ENCODE data around the gene ST7. TPM values are rescaled to one million over a fixed set of nuclear protein-coding genes. Genes with fewer than 3 reads are reported as not detected.
"Not testable (repeated sequence)": the region's sequence is repeated elsewhere in the genome, so short reads cannot be mapped to it uniquely, and the experiment has no call there.

ST7 gene
- total RNA-seq, 1 donor from 2014 or later, result 6.2 TPM

DNA sequence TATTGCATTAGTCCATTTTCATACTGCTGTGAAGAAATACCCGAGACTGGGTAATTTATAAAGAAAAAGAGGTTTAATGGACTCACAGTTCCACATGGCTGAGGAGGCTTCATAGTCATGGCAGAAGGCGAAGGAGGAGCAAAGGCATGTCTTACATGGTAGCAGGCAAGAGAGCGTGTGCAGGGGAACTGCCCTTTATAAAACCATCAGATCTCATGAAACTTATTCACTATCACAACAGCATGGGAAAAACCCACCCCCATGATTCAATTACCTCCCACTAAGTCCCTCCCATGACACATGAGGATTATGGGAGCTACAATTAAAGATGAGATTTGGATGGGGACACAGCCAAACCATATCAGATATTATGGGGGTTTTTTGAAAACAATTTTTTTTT lies 21.7 kb downstream of the ST7 start:
- intact Hi-C loops (cut with micrococcal nuclease), result not testable (repeated sequence)

DNA sequence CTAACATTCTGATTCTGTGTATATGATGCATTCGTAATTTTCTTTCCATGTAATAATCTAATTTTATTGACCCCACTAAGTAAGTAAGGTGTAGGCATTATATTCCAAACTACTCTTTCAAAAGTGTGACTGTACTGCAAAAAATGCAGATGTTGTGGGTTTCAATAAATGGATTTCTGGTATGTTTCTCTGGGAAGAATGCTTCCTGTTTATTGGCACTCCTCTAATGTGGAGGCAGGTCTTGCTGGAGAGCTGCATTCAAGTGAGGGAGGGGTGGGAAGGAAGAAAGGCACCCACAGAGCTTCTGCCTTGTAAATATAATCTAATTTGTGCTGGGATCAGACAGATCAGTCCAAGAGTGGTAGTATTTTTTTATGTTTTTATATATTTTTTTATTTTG lies 23.9 kb downstream of the ST7 start:
- intact Hi-C loops (cut with micrococcal nuclease), result no loop called here

DNA sequence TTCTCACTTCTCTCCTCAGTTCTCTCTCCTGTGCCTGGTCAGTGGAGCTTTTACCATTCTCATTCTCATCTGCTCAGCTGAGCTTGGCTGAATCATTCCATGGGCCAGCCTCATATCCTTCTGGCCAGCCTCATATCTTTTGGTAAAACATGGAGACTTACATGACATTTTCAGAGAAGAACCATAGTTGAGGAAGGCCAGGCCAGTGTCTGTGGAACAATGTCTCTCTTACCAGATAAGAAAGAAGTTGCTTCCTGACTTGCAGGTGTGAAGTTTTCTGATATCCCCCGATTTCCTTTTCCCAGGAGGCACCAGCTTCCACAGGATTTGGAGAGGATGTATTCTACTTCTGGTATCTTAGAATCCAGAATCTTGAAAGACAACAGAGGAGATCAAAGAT lies 24.7 kb downstream of the ST7 start:
- intact Hi-C loops (cut with micrococcal nuclease), result no loop called here

DNA sequence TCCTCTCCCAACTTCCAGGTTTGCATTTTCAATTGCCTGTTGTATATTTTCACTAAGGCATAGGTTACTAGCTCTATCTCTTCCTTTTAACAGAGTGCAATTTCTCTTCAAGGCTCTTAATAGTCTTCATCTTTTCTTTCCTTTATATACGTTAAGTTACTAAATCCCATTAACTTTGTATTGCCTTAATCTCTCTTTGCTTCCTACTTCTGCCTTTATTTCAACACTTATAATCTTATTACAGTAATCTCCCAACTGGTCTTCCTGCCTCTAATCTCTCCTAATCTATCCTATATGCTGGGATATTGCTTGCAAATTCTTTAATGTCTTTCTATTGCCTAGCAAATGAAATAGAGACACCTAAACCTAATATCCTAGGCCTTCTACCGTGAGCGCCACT lies 26.1 kb downstream of the ST7 start:
- intact Hi-C loops (cut with micrococcal nuclease), result no loop called here

DNA sequence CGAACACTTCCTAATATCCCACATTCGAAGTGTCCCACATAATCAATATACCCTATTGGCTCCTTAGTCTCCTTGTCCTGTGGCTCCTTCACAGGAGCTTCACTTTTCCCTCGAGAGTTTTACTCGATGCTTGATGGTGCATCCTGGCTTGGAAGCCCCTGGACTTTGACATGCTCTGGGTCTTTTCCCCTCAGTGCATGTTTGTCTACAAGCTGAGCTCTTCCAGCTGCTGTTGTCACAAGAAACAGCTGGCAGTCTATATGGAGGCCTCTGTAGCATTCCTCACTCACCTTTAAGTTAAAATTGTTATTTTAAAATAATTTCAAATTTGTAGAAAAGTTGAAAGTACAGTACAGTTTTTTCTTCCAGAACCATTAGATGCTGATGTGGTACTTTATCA lies 27.1 kb downstream of the ST7 start:
- intact Hi-C loops (cut with micrococcal nuclease), result no loop called here

DNA sequence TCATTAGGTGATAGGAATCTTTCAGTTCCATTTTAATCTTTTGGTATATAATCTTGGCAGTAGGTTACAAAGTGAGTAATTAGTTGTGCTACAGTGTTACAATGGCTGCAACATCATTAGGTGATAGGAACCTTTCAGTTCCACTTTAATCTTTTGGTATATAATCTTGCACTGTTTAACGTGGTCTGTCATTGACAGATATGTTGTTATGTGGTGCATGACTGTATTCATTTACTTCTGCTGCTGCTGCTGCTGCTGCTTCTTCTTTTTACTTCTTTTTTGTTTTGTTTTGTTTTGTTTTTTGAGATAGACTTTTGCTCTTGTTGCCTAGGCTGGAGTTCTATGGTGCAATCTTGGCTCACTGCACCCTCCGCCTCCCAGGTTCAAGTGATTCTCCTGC lies 28.6 kb downstream of the ST7 start:
- intact Hi-C loops (cut with micrococcal nuclease), result no loop called here

DNA sequence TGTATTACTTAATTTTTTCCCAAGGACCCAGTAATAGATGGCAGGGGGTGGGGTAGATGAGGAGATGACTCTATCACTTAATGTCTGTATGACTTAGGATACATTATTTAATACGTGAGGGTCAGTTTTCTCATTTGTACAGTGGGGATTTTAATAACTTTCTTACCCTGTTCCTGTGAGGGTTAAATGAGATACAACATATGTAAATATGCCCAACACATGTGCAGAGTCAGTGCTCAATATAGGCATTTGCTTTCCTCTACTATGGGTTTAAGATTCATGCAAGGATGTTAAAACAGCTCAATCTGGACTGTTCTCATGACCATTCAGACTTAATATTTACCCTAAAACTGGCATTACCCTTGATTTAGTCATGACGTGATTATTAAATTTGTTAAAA lies 31.2 kb downstream of the ST7 start:
- intact Hi-C loops (cut with micrococcal nuclease), result loop anchor here (2.0 kb wide), 2 partner anchors 32 to 54 kb away; partner anchors contain the start of gene ST7

DNA sequence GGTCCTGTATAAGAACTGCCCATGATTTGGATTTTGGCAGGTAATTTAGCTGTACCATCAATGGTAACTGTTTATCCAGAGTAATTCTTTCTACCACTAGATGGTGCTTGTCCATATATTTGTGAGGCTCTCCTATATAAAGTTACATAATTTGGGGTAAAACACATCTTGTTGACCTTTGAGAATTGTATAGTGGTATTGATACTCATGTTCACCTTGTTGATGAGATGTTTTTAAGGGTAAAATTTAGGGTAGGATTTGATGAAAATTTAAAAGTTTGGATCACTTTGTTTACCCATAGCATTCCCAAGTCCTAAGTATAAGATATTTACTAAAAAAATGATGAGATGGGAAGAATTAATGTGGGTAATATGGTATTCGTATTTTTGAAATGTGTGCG lies 31.6 kb downstream of the ST7 start:
- intact Hi-C loops (cut with micrococcal nuclease), result loop anchor here (1.0 to 2.0 kb wide), 4 partner anchors 32 to 142 kb away; partner anchors contain the start of gene ST7

DNA sequence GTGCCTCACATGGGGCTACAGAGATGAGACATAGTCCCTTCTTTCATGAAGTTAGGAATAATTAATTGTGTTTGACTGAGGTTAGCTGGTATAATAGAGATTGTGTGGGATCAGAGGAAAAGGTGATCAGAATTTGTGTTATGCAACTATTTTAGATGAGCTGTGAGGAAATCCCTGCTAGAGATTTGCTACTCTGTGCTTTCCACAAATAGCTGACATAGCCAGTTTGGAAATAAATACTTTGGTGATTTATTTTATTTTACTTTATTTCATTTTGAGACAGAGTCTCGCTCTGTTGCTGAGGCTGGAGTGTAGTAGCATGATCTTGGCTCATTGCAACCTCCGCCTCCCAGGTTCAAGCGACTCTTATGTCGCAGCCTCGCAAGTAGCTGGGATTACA lies 32.3 kb downstream of the ST7 start:
- intact Hi-C loops (cut with micrococcal nuclease), result loop anchor here (1.0 to 2.0 kb wide), 4 partner anchors 33 to 142 kb away; partner anchors contain the start of gene ST7

DNA sequence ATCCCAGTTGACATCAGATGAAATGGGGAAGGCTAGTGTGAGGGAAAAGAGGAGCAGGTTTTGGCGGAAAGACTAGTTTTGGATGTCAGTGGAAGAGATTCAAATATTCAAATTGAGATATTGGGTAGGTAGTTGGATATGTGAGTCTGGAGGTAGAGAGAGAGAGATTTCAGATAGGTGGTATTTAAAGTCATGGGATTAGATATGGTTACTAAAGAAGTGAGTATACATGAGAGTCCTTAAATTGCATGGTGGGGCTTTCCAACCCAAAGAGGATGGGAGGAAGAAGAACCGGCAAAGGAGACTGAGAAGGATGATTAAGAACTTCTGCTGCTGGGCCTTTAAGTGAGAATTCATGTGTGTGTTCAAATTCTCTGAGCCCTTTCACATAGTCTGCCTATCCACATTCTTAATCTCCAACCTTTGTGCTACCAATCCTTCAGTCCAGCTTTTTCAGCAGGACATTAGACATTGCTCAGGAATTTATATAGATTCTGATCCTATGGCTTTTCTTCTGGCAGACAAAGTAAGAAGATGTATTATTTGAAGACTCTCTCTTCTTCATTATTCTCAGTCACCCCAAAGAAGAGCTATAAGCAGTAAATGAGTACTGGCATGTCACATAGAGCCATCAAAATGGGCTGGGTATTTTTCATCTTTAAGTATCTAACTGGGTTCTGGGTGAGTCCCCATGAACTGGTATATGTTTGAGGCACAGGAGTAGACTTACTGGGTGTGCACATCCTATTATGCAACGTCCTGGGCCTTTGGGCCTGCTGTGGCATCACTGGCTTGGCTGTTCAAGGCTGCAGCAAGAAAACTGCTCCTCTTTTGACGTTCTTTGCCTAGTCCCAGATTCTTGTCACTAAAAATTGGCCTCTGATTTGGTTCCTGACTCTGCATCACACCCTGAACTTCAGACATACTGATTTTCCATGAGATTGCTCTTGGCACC lies 33.6 kb downstream of the ST7 start:
- intact Hi-C loops (cut with micrococcal nuclease), result no loop called here

DNA sequence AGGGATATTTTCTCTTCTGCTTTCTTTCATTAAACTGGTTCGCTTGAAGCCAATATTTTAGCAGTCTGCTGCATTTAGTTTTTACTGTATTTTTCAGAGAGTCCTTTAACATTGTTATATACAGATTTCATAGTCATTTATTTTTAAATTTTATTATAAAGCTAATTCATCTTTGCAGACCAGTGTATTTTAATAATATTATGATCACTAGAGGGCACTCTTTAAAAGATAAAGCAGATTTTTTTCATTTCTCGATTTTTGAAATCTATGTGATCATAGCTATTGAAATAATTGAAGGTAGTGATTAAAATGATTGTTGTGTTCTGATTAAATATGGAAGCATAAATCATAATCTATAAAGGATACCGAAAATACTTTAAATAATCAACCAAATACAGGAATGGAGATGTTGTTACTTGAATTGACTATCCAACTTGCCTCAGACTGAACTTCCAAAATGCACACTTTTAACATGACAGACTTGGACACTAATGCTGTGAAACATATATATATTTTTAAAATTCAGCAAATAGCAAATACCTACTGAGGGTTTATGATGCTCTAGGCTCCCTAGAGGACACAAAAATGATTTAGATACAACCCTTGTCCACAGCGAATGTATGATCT lies 35.2 kb downstream of the ST7 start:
- intact Hi-C loops (cut with micrococcal nuclease), result loop anchor here (1.0 kb wide), 1 partner anchor 24 kb away; no protein-coding TSS in a partner anchor

DNA sequence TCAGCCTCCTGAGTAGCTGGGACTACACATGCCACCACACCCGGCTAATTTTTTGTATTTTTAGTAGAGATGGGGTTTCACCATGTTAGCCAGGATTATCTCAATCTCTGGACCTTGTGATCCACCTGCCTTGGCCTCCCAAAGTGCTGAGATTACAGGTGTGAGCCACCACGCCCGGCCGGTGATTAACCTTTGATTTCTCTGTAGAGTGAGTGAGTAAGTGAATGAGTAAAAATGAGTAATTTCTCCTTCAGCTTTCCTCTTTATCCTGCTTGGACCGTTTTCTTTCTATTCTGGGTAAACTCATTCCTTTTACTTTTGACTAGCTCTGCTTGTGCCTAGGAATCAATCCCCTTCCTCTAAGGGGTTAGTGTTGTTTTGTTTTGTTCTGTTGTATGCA lies 36.8 kb downstream of the ST7 start:
- intact Hi-C loops (cut with micrococcal nuclease), result no loop called here

DNA sequence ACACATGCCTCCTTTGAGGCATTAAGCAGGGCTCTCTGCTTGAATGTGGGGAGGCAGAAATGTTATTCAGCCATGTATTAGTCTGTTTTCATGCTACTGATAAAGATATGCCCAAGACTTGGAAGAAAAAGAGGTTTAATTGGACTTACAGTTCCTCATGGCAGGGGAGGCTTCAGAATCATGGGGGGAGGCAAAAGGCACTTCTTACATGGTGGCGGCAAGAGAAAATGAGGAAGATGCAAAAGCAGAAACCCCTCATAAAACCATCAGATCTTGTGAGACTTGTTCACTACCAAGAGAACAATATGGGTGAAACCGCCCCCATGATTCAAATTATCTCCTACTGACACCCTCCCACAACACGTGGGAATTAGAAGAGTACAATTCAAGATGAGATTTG lies 37.9 kb downstream of the ST7 start:
- intact Hi-C loops (cut with micrococcal nuclease), result no loop called here

DNA sequence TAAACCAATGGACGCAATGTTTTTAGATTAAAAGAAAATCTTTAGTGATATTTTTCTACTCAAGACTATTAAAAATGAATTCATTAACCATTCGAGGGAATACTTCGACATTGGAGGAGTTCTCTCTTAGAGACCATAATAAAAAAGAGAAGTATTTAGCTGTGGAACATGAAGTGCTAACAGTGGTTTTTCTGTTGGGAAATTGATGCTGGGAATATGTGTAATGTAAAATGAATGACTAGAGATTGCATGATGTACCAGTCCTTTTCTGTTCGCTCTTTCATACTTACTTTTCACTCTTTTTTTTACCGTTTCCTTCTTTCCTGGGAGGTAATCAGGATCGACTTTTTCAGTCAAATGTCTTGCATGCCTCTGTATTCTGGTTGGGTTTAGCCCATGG lies 41.3 kb downstream of the ST7 start:
- intact Hi-C loops (cut with micrococcal nuclease), result no loop called here

DNA sequence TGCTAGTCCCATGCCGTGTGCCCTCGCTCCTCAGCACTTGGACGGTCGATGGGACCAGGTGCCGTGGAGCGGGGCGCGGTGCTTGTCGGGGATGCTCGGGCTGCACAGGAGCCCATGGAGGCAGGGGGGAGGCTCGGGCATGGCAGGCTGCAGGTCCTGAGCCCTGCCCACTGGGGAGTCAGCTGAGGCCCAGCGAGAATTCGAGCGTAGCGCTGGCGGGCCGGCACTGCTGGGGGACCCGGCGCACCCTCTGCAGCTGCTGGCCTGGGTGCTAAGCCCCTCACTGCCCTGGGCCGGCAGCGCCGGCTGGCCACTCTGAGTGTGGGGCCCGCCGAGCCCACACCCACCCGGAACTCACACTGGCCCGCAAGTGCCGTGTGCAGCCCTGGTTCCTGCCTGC lies 44.7 kb downstream of the ST7 start:
- intact Hi-C loops (cut with micrococcal nuclease), result no loop called here

DNA sequence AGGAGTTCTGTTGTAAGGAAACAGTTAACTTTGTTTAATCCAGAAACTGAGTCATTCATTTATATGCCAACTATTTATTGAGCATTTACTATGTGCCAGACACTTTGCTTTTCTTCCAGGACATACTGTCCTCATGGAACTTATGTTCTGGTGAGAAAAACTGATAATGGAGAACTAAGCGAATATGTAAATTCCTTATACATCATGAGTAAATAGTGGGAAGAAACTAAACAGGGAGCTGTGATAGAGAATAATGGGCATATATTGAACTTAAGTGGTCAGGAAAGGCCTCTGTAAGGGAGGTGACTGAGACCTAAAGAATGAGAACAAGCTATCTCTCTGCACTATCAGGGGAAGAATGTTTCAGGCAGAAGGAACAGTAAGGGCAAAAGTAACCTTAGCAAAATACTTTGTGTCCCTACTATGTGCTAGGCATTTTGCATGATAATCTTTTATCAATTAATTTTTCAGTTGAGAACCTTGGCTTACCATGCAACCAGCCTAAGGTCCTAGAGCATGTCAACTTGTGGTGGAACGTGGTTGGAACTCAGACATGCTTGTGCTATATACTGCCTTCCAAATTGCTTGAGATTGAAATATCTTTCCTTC lies 45.4 kb downstream of the ST7 start:
- intact Hi-C loops (cut with micrococcal nuclease), result no loop called here

DNA sequence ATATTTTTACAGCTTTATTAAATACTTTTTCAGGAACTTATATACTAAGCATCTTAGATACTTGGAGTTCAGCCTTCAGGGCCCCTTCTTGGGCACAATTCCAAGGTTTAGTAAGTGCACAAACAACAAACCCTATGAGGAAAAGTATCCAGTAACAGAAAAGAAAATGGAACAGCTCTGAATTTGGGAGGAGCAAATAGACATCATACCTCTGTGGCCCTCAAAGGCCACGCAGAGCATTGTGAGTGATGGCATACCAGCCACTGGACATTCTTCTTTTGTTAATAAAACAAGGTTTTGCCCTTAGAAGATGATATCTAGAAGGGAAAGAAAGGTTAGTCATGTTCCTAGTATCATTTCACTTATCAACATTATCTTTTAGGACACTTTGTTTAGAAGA lies 46.0 kb downstream of the ST7 start:
- intact Hi-C loops (cut with micrococcal nuclease), result no loop called here

DNA sequence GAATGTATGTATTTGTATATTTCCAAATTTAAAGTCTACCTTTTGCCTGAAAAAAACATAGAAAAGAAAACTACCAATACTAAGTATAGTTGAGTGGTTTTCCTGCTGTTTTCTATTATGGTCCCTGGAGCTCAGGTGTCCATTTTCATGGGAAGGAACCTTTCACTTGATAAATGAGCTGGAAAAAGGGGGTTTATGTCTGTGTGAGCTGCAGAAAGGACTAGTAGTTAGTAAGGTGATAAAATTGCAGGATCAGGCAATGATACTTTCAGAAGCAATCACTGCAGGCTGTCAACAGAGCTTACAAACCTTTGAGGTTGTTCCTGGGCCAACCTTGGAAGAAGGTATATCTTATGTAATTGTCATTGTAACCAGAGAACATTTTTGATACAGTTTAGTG lies 48.0 kb downstream of the ST7 start:
- intact Hi-C loops (cut with micrococcal nuclease), result no loop called here

DNA sequence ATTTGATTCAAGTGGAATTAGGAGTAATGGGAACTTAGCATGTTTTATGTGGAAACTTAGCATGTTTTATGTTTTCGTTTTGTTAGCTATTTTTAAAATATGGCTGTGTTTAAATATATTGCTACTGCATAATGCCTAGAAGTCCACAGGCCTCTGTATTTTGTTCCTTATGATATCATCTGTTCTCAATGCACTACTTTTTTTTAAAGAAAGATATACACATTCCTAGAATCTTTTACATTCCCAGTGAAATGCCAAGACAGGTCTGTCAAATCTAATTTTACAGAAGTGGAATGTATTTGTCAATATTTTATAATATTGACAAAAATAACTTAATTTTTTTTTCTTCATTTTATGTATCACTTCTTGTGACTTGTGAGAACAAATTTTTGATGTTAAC lies 51.6 kb downstream of the ST7 start:
- intact Hi-C loops (cut with micrococcal nuclease), result no loop called here

DNA sequence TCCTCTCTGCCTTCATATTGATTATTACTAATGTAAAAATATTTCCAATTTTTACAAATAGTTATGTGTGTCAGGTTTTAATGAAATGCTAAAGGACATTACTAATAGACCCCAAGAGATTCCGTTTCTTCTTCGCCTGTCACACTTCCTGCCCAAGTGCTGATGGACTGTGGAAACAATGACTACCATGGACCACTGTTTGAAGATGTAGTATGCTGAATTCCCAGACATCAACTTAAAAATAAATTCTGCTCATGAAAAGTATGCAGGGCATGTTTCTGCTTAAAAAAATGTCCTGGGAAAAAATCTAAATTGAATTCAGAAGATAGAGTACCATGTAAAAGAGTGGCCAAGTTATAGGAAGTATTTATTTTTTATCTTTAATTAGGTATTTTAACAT lies 52.1 kb downstream of the ST7 start:
- intact Hi-C loops (cut with micrococcal nuclease), result no loop called here

DNA sequence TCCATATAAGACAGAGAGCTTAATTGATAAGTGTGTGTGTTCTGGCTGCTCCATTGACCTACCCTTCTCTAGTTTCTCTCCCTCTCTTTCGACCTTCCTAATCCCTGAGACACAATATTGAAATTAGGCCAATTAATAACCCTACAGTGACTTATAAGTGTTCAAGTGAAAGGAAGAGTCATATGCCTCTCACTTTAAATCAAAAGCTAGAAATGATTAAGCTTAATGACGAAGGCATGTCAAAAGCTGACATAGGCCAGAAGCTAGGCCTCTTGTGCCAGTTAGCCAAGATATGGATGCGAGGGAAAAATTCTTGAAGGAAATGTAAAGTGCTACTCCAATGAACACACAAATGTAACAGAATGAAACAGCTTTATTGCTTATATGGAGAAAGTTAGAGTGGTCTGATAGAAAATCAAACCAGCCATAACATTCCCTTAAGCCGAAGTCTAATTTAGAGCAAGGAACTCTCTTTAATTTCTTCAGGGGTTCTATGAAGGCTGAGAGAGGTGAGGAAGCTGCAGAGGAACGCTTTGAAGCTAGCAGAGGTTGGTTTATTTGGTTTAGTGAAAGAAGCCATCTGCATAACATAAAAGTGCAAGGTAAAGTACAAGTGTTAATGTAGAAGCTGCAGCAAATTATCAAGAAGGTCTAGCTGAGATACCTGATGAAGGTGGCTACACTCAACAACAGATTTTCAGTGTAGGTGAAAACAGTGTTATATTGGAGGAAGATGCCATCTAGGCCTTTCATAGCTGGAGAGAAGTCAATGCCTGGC lies 53.8 kb downstream of the ST7 start:
- intact Hi-C loops (cut with micrococcal nuclease), result no loop called here

Measured in T-helper 2 cell treated with Interferon-gamma antibody and Interleukin-4, amounts not matched to agents 100 ng/mL and 5 ng/mL, for 36 hours (primary cell).